Lower leg skin (tissue), 3 donors: ENCODE results near the gene PCMTD2.

Experiments
- CTCF ChIP-seq, 3 donors: fragments of 450-650 bp; IDR thresholded peaks; one replicate each; pipeline ENCODE4 v1.5.1; 2016; ENCODE audit warnings: antibody characterized with exemption in 3 of 3, mild to moderate bottlenecking in 3 of 3, moderate library complexity in 2 of 3
- POLR2A ChIP-seq, 2 donors: fragments of 450-650 bp; IDR thresholded peaks; one replicate each; pipeline ENCODE4 v1.6.1; 2016 to 2017; ENCODE audit warnings: antibody characterized with exemption in 2 of 2, mild to moderate bottlenecking in 1 of 2, moderate library complexity in 1 of 2

GRCh38 chr20:64242003-64242796, 13.3 kb upstream of the PCMTD2 start:
- no peak for TF ChIP-seq CTCF (IDR thresholded peaks at IDR 0.05)
- no peak for TF ChIP-seq POLR2A (IDR thresholded peaks at IDR 0.05)
